ENCODE data around the gene BACH2.

Gene BACH2

GRCh38 chr6:90003069-90003795 lies 293.4 kb downstream of the BACH2 start:
- no peak for DNase-seq (ENCODE audit: extremely low read depth, low read depth)
- TF ChIP-seq CTCF (IDR thresholded peaks at IDR 0.05; ENCODE audit: low read depth, low read length): no peak

DNA sequence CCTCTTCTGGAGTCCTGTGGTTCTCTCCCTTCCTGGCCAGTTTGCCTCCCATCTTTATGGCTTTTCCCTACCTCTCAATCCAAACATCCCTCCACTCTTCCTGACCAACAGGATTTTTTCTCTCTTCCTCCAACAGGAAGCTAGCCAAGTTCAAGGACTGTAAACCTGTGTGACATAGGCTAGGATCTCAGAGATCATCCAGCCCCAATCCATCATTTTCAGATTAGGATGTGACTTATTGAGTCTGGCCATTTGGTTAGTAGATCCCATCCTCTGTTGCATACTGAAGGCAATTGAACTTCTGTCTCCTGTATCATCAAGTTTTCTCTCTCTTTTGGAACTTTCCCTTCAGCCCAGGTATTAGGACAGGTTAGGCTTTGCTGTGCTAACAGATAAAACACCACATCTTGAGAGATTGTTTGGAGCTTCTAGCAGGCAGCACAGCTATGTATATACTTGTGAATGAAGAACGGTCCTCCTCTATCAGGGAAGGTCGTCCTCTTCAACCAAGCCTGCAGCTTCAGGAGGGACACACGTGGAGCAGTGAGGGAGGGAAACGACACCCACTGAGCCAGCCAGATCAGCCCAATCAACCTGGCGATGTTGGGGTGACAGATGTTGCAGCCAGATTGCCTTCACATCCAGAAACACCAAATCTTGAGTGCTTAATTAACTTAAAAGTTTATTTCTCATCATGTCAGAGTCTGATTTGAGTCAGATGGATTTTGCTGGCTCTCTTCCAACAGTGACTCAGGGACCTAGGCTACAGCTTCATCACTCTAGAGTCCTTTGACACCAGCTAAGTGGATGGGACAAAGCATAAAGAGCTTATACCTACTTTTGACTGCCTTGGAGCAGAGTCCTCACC lies 295.5 kb downstream of the BACH2 start:
- no peak for TF ChIP-seq CTCF (IDR thresholded peaks at IDR 0.05; ENCODE audit: low read depth, low read length)
- no peak for DNase-seq (ENCODE audit: extremely low read depth, low read depth)

- no peak for TF ChIP-seq CTCF (IDR thresholded peaks at IDR 0.05; ENCODE audit: low read depth, low read length)
- DNase-seq (ENCODE audit: extremely low read depth, low read depth): no peak
These were observed 296.5 kb downstream of the BACH2 start for GRCh38 chr6:89999945-90000825.

DNA sequence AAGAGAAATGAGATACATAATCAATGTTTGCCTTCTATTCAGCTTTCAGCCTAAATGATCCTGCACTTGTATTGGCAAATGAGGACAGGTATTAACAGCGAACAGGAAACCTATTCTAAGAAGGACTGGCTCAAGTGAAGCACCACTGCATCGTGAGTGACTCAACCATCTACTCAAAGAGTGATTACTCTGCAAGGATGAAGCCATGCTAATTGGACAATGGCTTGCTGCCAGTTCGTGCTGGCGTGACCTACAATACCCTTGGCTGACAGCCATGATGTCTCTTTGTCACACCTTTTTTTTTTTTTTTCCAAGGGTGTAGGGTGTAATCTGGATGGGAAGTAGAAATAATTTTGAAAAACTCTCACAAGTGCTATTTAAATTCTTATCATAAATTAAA lies 297.5 kb downstream of the BACH2 start:
- DNase-seq (ENCODE audit: extremely low read depth, low read depth): no peak
- no peak for TF ChIP-seq CTCF (IDR thresholded peaks at IDR 0.05; ENCODE audit: low read depth, low read length)

DNA sequence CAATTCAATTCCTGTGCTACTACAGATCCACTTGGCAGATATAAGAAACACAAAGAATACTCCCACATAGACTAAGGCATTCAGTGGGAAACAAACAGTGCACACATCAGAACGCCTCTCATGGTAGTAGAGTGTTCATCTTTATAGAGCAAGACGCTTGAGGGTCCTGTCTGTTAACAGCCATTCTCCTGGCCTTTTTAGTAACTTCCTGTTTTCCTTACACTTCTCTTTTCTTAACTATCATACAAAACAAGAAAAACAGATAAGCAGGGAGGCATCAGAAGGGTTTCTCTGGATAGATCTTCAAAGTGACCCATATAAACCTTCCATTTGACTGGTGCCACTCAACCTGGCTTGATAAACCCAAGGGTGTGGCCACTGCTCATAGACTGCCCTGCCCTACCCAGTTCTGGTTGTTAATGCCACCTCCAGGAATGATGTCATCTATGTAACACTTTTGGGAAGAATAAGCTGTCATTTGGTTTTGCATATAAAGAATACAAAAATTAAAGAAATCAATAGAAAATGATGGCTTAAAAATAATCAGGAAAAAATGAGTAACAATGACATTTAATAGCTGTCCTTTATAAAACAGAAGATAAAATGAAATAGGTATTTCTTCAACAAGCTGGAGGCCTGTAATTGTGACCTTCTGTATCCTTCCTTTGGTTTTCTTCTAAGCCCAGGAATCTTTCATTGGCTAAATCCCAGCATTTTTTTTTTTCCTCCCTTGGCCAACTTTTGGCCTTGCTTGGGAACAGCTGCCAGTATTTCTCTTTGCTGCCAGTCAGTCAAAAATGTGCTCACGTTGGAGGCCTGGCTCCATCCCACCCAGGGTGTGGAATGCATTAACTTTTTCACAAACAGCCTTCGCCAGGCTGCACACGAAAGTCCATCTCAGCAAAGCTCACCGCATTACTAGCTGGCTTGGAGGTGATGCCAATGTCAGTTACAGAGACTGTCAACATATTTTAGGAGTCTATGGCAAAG lies 298.9 kb downstream of the BACH2 start:
- no peak for TF ChIP-seq CTCF (IDR thresholded peaks at IDR 0.05; ENCODE audit: low read depth, low read length)
- DNase-seq (ENCODE audit: extremely low read depth, low read depth): no peak

DNA sequence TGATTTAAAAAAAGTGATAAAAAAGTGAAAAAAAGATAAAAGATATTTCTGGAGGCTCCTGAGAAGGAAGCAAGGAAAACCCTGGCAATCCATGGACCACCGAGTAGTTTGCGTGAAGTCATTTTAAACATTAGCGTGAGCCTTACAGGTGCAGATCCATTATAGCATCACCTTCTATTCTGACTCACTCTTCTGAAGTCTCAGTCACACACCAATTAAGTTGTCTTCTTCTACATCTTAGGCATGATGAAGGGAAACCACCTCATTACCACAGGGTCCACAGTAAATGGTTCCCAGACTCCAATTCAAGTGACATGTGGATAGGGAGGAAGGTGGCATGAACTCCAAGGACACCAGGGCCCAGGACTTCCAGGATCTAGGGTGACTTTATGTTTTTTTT lies 303.2 kb downstream of the BACH2 start:
- TF ChIP-seq CTCF (IDR thresholded peaks at IDR 0.05; ENCODE audit: low read depth, low read length): no peak
- no peak for DNase-seq (ENCODE audit: extremely low read depth, low read depth)
